A673 (cell line): ENCODE data around the gene TNFAIP3.

ENCODE experiments used
- EZH2 ChIP-seq: fragments of 200-600 bp; sonication (generic); IDR thresholded peaks from 2 replicates; pipeline ENCODE4 v1.6.1; 2017; ENCODE audit warnings: borderline replicate concordance, low read depth, mild to moderate bottlenecking, mixed read lengths, antibody characterized with exemption, low read length; ENCODE audit not compliant: poor library complexity, severe bottlenecking
- TF ChIP-seq, protein P1 (sequence below): fragments of 300-800, 200-600 bp; sonication (generic); conservative IDR thresholded peaks from 2 replicates; pipeline ENCODE4 v1.5.1; 2017; ENCODE audit warnings: low read depth, mild to moderate bottlenecking, antibody characterized with exemption, low read length, moderate library complexity, mixed read lengths

DNA sequence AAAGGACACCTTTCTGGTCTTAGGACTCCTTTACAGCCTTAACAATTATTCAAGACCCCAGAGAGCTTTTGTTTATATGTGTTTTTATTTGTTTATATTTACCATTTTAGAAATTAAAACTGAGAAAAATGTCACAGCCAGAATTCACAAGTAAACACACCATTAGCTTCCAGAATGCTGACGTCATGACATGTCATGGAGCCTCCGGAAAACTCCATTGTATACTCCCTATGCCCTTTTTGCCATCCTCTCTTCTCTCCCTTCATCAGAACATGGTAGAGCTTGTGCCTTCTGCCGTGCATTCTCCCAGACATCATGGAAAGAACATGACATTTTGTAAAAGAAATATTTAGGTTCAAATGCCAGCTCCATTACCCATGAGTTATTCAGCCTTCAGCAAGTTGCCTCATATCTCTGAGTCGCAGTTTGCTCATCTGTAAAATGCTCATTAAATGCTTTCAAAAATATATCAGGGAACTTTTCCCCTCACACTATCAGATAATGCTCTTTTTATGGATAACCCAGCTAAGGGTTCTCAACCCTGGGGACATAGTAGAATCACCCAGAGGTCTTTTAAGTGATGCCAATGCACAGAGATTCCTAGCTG is 27.8 kb downstream of the TNFAIP3 start:
- no peak for TF ChIP-seq EZH2
- TF ChIP-seq, protein P1, sequence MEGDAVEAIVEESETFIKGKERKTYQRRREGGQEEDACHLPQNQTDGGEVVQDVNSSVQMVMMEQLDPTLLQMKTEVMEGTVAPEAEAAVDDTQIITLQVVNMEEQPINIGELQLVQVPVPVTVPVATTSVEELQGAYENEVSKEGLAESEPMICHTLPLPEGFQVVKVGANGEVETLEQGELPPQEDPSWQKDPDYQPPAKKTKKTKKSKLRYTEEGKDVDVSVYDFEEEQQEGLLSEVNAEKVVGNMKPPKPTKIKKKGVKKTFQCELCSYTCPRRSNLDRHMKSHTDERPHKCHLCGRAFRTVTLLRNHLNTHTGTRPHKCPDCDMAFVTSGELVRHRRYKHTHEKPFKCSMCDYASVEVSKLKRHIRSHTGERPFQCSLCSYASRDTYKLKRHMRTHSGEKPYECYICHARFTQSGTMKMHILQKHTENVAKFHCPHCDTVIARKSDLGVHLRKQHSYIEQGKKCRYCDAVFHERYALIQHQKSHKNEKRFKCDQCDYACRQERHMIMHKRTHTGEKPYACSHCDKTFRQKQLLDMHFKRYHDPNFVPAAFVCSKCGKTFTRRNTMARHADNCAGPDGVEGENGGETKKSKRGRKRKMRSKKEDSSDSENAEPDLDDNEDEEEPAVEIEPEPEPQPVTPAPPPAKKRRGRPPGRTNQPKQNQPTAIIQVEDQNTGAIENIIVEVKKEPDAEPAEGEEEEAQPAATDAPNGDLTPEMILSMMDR, result no peak
